ENCODE data around the gene LEUTX.
"Not testable (repeated sequence)": the region's sequence is repeated elsewhere in the genome, so short reads cannot be mapped to it uniquely, and the experiment has no call there.

Gene LEUTX, protein sequence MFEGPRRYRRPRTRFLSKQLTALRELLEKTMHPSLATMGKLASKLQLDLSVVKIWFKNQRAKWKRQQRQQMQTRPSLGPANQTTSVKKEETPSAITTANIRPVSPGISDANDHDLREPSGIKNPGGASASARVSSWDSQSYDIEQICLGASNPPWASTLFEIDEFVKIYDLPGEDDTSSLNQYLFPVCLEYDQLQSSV

DNA sequence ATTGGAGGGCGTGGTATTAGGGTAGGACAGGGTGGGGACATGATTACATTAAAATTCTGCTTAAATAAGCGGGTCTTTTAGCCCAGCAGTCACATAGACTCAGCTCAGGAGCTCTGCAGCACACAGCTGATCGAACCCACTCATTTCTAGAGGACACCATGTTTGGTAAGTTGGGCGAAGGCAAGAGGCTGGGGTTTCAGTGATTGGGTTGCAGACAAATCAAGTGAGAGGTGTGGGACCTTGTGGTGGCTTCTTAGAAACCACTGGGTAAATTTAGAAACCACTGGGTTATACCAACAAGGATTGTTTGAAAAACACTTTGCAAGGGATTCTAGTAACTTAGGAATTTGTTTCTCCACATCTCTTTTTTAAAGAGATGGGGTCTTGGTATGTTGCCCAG, at the start of gene LEUTX:
Gene LEUTX, plus strand, starts transcription at position 92 of the 400 bp plus-strand sequence. Its CDS starts 67 bp downstream, at position 159.
- DNase-seq = no peak

DNA sequence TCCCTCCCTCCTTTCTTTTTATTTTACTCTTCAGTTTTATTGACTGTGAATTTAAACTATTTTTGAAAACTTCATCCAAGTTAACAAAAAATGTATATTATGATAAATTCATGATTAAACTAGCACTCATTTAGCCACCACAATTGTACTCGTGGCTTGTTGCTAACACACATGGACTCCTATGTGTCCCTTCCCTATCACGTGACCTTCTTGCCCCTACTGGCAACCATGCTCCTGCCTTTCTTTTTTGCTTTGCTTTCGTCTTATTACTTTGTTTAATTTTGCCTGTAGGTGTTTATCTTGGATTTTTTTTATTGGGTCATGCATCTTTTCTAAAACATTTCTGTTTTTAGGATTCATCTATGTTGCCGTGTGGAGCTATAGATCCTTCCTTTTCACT, 49.1 kb upstream of the LEUTX start:
- DNase-seq = no peak

DNA sequence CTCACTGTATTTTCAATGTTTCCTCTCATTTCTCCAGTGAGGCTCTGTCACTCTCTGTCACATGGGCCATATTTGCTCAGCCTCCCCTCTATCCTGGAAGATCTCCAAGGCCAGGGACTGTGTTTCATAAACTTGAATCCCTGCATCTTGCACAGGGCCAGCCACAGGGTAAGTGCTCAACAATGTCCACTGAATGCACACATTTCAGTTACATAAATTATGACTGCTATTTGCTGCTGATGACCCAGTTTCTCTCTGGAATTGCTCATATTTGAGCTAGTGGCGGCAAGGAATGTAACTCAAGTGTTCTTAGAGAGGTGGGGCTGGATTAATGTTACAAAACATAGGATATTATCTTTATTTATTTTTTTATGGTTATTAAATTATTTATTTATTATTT, 47.0 kb upstream of the LEUTX start:
- DNase-seq = no peak

DNA sequence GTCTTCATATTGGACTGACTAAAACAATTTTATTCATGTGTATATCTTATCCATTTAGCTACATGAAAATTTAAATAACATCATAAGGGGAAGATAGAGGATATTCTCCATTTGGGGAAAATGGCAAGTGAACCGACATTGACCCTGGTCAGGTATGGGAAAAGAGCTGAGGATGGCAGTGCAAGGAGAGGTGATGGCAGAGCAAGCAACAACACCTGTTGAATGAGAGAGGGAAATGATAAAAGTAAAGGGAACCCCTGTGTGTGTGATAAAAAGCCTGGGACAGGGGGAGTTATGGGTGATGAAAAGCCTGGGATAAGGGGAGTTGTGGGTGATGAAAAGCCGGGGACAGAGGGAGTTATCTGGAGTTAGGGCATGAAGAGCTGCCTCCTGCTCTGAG, 44.8 kb upstream of the LEUTX start:
- no peak for DNase-seq

DNA sequence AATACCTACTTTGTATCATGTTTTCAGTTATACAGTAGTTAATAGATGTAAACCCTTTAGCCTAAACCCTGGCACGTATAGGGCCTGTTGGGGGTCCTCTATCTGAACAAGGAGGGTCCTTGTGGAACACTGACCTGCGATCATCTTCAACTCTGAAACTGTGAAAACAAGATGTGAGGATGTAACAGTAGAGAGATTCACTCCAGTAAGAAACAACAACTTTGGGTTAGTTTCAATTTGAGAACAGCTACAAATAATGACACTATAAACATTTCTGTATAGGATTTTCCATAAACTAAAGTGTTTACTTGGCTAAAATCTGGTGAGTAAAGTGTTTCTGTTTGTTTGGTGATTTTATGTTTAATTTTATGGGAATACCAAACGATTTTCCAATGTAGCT, 43.0 kb upstream of the LEUTX start:
- DNase-seq = no peak

DNA sequence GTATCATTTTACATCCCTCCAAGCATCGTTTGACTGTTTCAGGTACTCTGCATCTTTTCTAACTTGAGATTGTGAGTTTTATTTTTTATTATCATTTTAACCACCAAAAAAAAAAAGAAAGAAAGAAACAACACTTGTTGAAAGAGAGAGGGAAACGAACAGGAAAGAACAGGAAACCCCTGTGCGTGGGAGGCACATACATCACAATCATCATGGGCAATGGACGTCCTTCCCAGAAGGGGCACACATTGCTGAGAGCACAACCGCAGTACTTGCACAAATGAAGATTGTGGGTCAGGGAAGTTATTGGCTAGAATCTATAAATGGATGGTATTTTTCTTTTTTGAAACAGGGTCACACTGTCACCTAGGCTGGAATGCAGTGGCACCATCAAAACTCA, 42.6 kb upstream of the LEUTX start:
- no peak for DNase-seq

DNA sequence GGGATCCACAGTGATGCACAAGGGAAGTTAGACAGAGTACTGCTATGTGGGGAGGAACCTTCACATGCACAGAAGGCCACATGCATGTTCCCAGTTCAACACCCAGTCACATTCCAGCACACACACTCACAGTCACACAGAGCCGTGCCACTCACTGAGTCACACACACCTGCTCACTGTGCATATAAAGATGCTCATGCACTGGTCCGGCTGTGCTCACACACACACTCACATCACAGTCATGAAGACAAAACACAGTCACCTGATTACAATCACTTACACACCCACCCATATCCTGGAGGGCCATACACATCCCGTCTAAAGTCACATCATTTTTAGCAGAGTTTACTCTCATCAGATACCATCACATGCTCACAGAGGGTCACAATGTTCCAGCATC, 41.3 kb upstream of the LEUTX start:
- no peak for DNase-seq

DNA sequence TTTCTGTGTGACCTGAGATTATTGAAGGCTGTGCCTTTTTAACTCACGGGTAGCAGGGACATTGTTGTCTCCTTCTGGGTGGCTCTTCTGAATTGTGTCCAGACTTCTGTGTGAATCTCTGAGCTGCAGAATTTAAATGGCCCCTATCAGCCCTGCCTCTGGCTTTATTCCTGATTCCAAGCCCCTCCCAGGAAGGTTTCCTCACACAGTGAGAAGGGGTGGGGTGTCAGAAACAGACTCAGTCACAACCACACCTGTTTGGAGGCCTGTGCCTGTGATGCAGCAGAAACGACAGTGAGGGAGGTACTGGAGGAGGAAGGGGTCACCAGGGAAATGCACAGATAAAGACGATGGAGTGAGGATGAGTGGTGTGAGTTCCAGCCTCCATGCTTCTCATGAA, 40.8 kb upstream of the LEUTX start, which contains the start of gene CLC:
Gene CLC, minus strand, starts transcription at position 139 of the 400 bp plus-strand sequence. Its CDS starts 77 bp downstream, at position 62.
- DNase-seq = no peak

DNA sequence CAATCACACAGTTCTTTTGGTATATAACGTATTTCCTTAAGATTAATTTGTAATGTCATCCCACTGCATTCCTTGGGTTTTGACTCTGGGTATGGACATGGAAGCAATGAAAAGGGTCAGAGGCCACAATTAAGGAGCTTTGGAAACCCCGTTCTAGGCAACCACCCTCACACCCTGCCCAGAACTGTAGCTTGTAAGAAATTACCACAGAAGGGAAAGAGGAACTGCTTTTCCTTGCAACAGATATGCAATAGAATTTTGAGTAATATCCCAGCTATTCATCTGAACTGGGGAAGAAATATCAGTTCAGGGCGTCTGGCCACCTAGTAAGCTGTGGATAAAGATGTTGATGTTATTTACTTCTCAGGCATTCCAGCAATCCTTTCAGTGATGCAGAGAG, 39.8 kb upstream of the LEUTX start:
- DNase-seq = no peak

DNA sequence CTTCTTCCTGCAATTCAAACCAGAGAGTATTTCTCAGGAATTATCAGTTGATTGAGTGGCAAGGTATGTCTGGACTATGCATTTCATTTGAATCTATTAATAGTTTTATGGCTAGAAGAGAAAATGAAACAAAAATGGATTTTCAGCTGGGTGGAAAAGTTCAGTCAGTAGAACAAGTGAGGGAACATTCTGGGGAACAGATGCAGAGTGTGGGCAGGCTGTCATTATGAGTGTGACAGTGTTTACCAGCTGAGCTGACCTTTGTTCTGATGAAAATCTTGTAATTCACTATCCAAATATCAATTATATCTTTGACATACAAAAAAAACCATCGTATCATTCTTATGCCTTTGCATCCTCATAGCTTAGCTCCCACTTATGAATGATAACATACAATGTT, 38.3 kb upstream of the LEUTX start:
- DNase-seq = no peak

DNA sequence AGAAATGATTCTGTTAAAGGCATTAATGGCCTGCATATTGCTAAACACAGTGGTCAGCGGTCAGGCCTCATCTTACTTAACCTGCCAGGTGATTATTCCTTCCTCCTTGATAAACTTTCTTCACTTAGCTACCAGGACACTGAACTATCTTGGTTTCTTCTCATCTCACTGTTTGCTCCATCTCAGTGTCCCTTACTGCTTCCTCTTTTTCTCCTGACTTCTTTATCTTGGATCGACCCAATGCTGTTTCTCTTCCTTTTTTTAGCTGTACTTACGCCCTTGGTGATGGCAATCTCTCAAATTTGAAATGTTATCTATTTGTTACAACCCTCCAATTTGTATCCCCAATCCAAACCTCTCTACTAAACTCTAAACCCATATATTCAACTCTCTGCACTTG, 33.0 kb upstream of the LEUTX start:
- no peak for DNase-seq

DNA sequence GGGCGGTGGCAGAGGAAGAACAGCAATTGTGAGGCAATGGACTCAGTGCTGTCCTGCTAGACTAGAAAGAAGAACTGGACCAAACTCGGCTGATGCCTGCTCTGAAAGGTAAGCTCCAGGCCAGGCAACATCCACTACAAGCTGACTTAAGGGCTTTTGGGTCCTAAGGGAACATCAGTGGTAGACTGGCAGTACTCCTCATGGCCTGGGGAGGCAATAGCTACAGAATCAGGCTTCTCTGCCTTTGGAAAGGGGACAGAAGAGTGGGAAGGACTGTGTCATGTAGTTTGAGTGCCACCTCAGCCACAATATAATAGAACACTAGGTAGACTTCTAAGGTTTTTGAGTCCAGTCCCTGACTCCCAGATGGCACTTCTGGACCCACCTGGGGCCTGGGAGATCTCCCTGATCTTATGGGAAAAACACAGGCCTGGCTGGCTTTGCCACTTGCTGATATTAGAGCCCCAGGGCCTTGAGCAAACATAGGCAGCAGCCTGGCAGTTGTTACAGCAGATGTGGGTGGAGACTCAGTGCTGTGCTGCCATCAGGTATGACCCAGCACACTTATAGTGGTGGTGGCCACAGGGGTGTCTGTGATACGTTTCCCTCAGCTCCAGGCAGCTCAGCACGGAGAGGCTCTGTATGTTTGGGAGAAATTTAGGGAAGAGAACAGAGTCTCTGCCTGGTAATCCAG, 31.7 kb upstream of the LEUTX start:
- DNase-seq = no peak

DNA sequence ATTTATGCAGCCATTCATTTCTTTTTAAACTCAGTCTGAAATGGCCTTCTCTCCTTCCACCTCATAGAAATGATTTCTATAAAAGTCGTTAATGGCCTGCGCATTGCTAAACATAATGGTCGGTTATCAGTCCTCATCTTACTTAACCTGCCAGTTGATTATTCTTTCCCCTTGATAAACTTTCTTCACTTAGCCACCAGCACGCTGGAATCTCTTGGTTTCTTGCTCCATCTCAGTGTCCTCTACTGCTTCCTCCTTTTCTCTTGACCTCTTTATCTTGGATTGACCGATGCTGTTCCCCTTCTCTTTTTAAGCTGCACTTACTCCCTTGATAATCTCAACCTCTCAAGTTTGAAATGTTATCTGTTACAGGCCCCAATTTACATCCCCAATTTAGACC, 28.7 kb upstream of the LEUTX start:
- DNase-seq = no peak

DNA sequence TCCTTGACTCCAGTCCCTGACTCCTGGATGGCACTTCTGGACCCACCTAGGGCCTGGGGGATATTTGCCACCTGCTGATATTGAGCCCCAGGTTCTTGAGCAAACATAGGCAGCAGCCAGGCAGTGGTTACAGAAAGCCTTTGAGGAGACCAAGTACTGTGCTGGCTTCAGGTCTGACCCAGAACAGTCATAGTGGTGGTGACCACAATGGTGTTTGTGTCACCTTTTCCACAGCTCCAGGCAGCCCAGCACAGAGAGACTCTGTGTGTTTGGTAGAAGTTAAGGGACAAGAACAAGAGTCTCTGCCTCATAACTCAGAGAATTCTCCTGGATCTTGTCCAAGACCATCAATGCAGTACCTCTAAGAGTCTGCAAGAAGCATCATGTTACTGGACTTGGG, 26.3 kb upstream of the LEUTX start:
- DNase-seq = no peak

DNA sequence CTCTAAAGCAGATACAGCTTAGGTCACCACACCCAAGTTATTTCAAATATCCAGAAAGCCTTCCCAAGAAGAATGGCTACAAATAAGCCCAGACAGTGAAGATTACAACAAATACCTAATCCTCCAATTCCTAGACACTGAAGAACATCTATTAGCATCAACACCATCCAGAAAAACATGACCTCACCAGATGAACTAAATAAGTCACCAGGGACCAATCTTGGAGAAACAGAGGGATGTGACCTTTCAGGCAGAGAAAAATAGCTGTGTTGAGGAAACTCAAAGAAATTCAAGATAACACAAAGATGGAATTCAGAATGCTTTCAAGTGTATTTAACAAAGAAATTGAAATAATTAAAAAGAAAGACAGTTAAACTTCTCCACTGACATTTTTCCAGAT, 25.9 kb upstream of the LEUTX start:
- DNase-seq = no peak

DNA sequence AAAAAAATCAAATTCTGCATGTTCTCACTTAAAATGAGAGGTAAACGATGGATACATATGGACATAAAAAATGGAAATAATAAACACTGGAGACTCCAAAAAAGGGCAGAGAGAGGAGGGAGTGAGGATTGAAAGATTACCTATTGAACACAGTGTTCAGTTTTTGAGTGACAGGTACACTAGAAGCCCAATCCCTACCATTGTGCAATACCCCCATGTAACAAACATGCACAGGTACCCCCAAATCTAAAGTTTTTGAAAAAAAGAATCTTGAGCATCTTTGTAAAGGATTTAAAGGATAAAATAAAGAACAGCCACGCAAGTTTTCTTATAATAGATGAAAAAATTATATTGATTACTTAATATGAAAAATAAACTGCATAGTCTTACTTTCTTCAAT, 24.1 kb upstream of the LEUTX start:
- DNase-seq = no peak

DNA sequence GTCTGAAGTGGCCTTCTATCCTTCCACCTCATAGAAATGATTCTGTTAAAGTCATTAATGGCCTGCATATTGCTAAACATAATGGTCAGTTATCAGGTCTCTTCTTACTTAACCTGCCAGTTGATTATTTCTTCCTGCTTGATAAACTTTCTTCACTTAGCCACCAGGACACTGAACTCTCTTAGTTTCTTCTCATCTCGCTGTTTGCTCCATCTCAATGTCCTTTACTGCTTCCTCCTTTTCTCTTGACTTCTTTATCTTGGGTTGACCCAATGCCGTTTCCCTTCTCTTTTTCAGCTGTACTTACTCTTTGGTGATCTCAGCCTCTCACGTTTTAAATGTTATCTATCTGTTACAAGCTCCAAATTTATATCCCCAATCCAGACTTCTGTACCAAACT, 23.7 kb upstream of the LEUTX start:
- no peak for DNase-seq

DNA sequence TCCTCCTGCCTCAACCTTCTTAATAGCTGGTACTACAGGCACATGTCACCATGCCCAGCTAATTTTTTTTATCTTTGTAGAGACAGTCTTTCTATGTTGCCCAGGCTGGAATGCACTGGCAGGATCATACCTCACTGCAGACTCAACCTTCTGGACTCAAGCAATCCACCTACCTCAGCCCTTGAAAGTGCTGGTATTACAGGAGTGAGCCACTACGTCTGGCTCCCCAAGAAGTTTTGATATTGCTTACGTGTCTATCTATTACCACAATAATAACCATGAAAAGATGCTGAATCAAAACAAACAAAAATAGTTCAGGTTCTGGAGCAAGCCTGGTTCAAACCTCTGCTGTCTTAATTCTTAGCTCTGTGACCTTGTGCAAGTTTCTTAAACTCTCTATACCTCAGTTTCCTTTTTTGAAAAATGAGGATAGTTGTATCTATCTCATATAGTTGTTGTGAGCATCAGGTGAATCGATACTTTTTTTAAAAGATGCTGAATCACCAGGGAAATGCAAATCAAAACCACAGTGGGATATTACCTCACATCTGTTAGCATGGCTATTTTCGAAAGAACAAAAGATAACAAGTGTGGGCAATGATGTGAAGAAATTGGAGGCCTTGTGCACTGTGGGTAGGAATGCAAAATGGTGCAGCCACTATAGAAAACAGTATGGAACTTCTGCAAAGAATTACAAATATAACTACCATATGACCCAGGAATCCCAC, 19.0 kb upstream of the LEUTX start:
- DNase-seq = no peak

DNA sequence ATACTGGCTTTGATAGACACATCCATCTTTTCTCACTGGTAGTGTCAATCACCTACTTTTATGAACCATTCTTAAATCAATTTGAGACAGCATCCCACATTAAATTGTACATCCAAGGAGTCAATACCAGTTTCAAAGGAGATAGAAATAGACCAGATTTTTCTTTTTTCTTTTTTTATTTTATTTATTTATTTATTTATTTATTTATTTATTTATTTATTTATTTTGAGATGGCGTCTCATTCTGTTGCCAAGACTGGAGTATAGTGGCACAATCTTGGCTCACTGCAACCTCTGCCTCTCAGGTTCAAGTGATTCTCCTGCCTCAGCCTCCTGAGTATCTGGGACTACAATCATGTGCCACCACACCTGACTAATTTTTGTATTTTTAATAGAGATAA, 16.8 kb upstream of the LEUTX start:
- not testable (repeated sequence) for DNase-seq

DNA sequence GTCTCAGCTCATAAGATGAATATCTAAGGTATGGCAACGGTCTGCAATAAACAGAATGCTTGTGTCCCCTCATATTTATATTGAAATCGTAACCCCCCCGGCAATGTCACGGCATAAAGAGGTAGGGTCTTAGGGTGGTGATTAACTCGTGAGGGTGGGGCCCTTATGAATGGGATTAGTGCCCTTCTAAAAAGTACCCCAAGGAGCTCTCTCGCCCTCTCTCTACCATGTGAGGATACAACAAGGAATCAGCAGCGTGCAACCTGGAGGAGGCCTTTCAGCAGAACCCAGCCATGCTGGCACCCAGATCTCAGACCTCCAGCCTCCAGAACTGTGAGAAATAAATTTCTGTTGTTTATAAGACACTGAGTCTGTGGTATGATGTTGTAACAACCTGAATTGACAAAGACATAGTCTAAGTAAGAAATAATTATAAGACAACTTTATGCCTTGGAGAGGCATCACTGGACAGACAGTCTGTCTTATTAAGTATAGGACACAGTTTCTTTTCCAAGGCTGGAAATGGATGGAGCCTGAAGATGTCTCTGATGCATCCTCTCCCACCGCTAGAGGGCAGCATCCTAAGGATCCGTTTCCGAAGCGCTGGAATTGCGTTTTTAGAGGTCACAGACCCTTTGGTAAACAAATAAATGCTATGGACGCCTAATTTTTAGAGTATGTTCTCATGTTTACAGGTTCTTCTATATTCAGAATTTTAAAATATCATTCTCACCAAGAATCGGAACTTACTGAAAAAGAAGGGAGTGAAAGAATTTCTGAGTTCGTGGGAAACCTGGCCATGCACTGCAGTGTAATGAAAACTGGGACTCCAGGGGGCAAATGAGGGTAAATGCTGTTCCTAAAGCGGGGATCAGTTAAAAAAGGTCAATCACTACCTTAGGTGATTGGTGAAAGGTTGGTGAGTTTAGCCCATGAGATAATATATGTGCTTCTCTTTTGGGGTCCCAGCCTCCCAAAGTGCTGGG, 13.3 kb upstream of the LEUTX start:
- peak; percentile 30 for DNase-seq

DNA sequence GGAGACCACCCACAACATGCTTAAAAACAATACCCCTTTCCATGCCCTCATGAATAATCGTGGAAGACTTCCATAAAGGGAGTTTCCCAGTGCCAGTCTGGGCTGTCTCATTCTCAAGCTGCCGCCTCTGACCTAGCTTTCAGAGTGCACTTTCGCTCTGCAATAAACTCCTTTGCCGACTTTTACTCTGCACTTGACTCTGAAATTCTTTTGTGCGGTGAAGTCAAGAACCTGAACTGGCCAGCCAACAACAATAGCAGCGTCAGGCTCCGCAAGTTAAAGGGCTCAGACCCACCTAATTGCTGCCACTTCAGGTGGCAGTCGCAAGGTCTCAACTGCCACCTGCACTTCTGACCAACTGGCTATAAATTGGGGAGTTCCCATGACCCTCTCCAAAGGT, 10.3 kb upstream of the LEUTX start:
- no peak for DNase-seq

DNA sequence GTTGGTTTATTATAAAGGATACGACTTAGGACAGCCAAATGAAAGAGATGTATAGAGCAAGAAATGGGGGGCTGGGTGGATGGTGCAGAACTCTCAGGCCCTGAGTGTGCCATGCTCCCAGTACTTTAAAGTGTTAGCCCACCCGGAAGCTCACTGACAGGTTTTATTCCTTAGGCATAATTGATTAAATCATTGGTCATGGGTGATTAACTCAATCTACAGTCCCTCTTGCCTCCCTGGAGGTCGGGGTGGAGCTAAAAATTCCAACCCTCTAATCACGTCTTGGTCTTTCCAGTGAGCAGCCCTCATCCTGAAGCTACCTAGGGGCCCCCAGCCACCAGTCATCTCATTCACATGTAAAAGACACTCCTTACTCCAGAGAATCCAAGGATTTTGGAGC, 9.9 kb upstream of the LEUTX start:
- DNase-seq = no peak

DNA sequence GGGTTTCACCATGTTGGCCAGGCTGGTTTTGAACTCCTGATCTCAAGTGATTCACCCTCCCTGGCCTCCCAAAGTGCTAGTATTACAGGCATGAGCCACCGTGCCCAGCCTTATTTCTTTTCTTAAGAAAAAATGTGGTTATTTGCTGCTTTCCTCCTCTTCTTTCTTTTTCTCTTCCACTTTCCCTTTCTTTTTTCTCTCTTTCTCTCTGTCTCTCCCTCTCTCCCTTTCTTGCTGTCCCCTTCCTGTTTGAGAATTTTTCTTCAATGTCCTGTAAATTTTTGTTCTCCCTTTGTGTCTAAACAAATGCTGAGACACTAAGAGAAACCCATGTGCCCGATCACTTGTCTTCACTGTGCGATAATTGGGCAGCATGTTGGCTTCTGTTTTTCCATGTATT, 2.2 kb downstream of the LEUTX start:
- DNase-seq = no peak
